ENCODE measurements around the gene HRH1. TPM values are rescaled to one million over a fixed set of nuclear protein-coding genes. Genes with fewer than 3 reads are reported as not detected.
A peak's percentile ranks its signal among the peaks of the same experiment; 100 is the strongest.

Gene HRH1
- total RNA-seq, 1 donor from 2014 or later = 2.1 TPM

GRCh38 chr3:11230125-11230524, 75.8 kb downstream of the HRH1 start:
- Histone ChIP-seq H3K9ac (ENCODE audit: low read length) (no peak overlapping the region), H3K36me3 (ENCODE audit: insufficient read depth, low read length) (no peaks in the 10 kb centered on the region), H3K4me2 (ENCODE audit: low read length) (no peak overlapping the region), H3K79me2 (ENCODE audit: insufficient read depth, low read length) (peaks cover 26% of the 10 kb centered on the region), H3K27me3 (ENCODE audit: insufficient read depth, low read length) (no peaks in the 10 kb centered on the region), H3K4me1 (ENCODE audit: insufficient read depth, low read length) (peaks cover 9% of the 10 kb centered on the region), H4K20me1 (ENCODE audit: insufficient read depth, low read length) (no peaks in the 10 kb centered on the region), H2AFZ (ENCODE audit: low read depth, low read length) (no peak overlapping the region), H3K4me3 (ENCODE audit: insufficient read depth, low read depth, low read length) (no peak overlapping the region), H3K27ac (ENCODE audit: low read depth, low read length) (no peak overlapping the region), H3K9me3 (ENCODE audit: insufficient read depth, low read depth, low read length) (no peaks in the 10 kb centered on the region)
- Mint-ChIP-seq H3K4me3 (ENCODE audit: unreplicated experiment) (no peak overlapping the region), H3K36me3 (ENCODE audit: low read depth, unreplicated experiment) (no peaks in the 10 kb centered on the region), H3K9me3 (ENCODE audit: unreplicated experiment) (peaks cover 2% of the 10 kb centered on the region), H3K4me1 (ENCODE audit: low read depth, unreplicated experiment) (peaks cover 13% of the 10 kb centered on the region), H3K27me3 (ENCODE audit: low read depth, unreplicated experiment) (peaks cover 5% of the 10 kb centered on the region), H3K27ac (ENCODE audit: unreplicated experiment) (no peak overlapping the region)
- FAIRE-seq = no peak
- TF ChIP-seq EZH2 (IDR thresholded peaks at IDR 0.05; ENCODE audit: insufficient read depth, low read length) (no peak), CTCF (IDR thresholded peaks at IDR 0.05; ENCODE audit: insufficient read depth, low read depth, low read length) (no peak)
- peak; percentile 44 for DNase-seq (ENCODE audit: low read depth)

GRCh38 chr3:11230832-11231231, 76.5 kb downstream of the HRH1 start:
- Histone ChIP-seq H4K20me1 (ENCODE audit: insufficient read depth, low read length) (no peaks in the 10 kb centered on the region), H3K4me3 (ENCODE audit: insufficient read depth, low read depth, low read length) (no peak overlapping the region), H2AFZ (ENCODE audit: low read depth, low read length) (no peak overlapping the region), H3K4me2 (ENCODE audit: low read length) (no peak overlapping the region), H3K36me3 (ENCODE audit: insufficient read depth, low read length) (no peaks in the 10 kb centered on the region), H3K27ac (ENCODE audit: low read depth, low read length) (no peak overlapping the region), H3K9ac (ENCODE audit: low read length) (no peak overlapping the region), H3K79me2 (ENCODE audit: insufficient read depth, low read length) (peaks cover 30% of the 10 kb centered on the region), H3K4me1 (ENCODE audit: insufficient read depth, low read length) (peaks cover 10% of the 10 kb centered on the region), H3K9me3 (ENCODE audit: insufficient read depth, low read depth, low read length) (no peaks in the 10 kb centered on the region), H3K27me3 (ENCODE audit: insufficient read depth, low read length) (no peaks in the 10 kb centered on the region)
- TF ChIP-seq EZH2 (IDR thresholded peaks at IDR 0.05; ENCODE audit: insufficient read depth, low read length) (no peak), CTCF (IDR thresholded peaks at IDR 0.05; ENCODE audit: insufficient read depth, low read depth, low read length) (no peak)
- no peak overlapping the region for H3K4me3 Mint-ChIP-seq (ENCODE audit: unreplicated experiment)
- peaks cover 7% of the 10 kb centered on the region for H3K4me1 Mint-ChIP-seq (ENCODE audit: low read depth, unreplicated experiment)
- H3K27me3 Mint-ChIP-seq (ENCODE audit: low read depth, unreplicated experiment) = peaks cover 5% of the 10 kb centered on the region
- H3K27ac Mint-ChIP-seq (ENCODE audit: unreplicated experiment) = no peak overlapping the region
- no peaks in the 10 kb centered on the region for H3K36me3 Mint-ChIP-seq (ENCODE audit: low read depth, unreplicated experiment)
- FAIRE-seq = no peak
- H3K9me3 Mint-ChIP-seq (ENCODE audit: unreplicated experiment) = peaks cover 2% of the 10 kb centered on the region
- no peak for DNase-seq (ENCODE audit: low read depth)

- no peaks in the 10 kb centered on the region for H4K20me1 ChIP-seq (ENCODE audit: insufficient read depth, low read length)
- DNase-seq (ENCODE audit: low read depth) (no peak), FAIRE-seq (no peak)
- H3K4me3 ChIP-seq (ENCODE audit: insufficient read depth, low read depth, low read length) = no peak overlapping the region
- no peak overlapping the region for H3K27ac Mint-ChIP-seq (ENCODE audit: unreplicated experiment)
- H3K36me3 Mint-ChIP-seq (ENCODE audit: low read depth, unreplicated experiment) = no peaks in the 10 kb centered on the region
- no peak overlapping the region for H3K4me3 Mint-ChIP-seq (ENCODE audit: unreplicated experiment)
- peaks cover 22% of the 10 kb centered on the region for H3K4me1 ChIP-seq (ENCODE audit: insufficient read depth, low read length)
- no peaks in the 10 kb centered on the region for H3K9me3 ChIP-seq (ENCODE audit: insufficient read depth, low read depth, low read length)
- no peak overlapping the region for H3K9ac ChIP-seq (ENCODE audit: low read length)
- H3K27me3 ChIP-seq (ENCODE audit: insufficient read depth, low read length) = no peaks in the 10 kb centered on the region
- H3K4me2 ChIP-seq (ENCODE audit: low read length) = no peak overlapping the region
- no peak overlapping the region for H2AFZ ChIP-seq (ENCODE audit: low read depth, low read length)
- H3K27me3 Mint-ChIP-seq (ENCODE audit: low read depth, unreplicated experiment) = peaks cover 5% of the 10 kb centered on the region
- no peaks in the 10 kb centered on the region for H3K36me3 ChIP-seq (ENCODE audit: insufficient read depth, low read length)
- peaks cover 5% of the 10 kb centered on the region for H3K4me1 Mint-ChIP-seq (ENCODE audit: low read depth, unreplicated experiment)
- peaks cover 24% of the 10 kb centered on the region for H3K79me2 ChIP-seq (ENCODE audit: insufficient read depth, low read length)
- TF ChIP-seq CTCF (IDR thresholded peaks at IDR 0.05; ENCODE audit: insufficient read depth, low read depth, low read length) (no peak), EZH2 (IDR thresholded peaks at IDR 0.05; ENCODE audit: insufficient read depth, low read length) (no peak)
- no peaks in the 10 kb centered on the region for H3K9me3 Mint-ChIP-seq (ENCODE audit: unreplicated experiment)
- no peak overlapping the region for H3K27ac ChIP-seq (ENCODE audit: low read depth, low read length)
Observed at GRCh38 chr3:11235385-11235784, 81.1 kb downstream of the HRH1 start.

Measured in astrocyte (in vitro differentiated cells and primary cell).